GM18508 (cell line): ENCODE results near the gene ARSG.
"Not testable (repeated sequence)": the region's sequence is repeated elsewhere in the genome, so short reads cannot be mapped to it uniquely, and the experiment has no call there.

Source experiments
- ATAC-seq: cut with Tn5 transposase; IDR thresholded peaks from one replicate; pipeline ENCODE4 v1.9.1; 2021; ENCODE audit warnings: moderate number of reproducible peaks; ENCODE audit not compliant: insufficient read depth, unreplicated experiment

The ARSG gene

GRCh38 chr17:68387435-68388218, 96.3 kb downstream of the ARSG start:
- ATAC-seq, result no peak

DNA sequence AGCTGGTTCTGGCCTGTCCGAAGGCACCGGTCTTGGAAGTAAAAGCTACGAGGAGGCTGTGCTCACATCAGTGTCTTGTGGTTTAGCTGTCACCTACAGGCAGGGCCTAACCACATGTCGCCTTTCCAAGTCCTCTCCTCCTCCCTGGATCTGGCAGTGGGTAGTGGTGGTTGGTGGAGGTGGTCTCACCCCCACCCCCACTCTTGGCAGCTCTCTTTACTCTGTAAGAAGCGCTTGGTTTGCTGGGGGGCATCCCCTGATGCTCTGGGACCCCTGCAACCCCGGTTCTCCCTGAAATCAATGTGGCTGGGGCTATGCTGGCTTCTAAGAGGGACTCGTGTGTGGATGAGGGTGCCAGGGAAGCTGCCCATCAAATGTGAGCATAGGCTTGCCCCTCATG, 97.7 kb downstream of the ARSG start:
- ATAC-seq, result no peak

- ATAC-seq, result no peak
These were observed 99.7 kb downstream of the ARSG start for GRCh38 chr17:68390888-68391545.

- ATAC-seq, result no peak
These were observed 100.4 kb downstream of the ARSG start for GRCh38 chr17:68391561-68392268.

- ATAC-seq, result no peak
These were observed 103.5 kb downstream of the ARSG start for GRCh38 chr17:68394608-68395331.

- no peak for ATAC-seq
These were observed 105.2 kb downstream of the ARSG start for GRCh38 chr17:68396226-68397107.

DNA sequence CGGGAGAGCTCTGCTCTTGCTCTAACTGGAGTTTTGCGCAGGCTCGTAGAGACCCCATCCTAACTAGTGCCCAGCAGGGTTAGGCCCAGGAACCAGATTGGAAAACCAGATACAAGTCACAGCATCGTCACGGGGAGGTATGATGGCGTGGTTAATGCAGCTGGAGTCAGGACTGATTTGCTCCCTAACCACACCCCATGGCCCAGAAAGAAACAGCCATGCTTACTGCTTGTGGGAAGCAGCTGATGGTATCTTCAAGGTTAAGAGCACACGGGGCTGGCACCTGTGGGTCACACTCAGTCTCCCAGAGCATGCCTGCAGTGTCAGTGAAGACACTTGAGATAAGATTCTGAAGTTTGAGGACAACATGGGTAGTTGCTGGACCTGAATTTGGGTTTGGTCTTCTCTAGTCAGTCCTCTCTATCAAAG, 105.8 kb downstream of the ARSG start:
- ATAC-seq, result no peak

- ATAC-seq, result no peak
These were observed 107.7 kb downstream of the ARSG start for GRCh38 chr17:68398691-68399637.

GRCh38 chr17:68399638-68400403, 108.5 kb downstream of the ARSG start:
- ATAC-seq, result no peak

GRCh38 chr17:68400404-68400735, 109.1 kb downstream of the ARSG start:
- ATAC-seq, result no peak

GRCh38 chr17:68401288-68401687, 110.0 kb downstream of the ARSG start:
- ATAC-seq, result no peak

DNA sequence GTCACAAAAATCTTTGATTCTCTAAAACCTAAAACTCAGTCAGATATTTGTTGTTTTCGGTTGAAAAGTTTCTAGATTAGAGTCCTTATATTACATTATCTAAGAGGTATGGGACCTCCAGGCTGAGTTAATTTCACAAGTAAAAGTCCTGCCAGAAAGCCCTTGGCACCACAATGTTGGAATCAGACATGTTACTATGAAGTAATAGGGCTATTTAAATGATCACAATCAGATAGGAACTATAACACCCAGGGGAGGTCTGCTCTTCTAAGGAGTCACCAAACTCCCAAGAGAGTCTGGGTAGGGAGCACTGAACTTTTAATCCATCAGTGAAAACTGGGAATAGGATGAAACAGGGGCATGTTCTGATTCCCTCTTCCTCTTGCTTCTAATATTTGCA, 111.8 kb downstream of the ARSG start:
- ATAC-seq, result no peak

- ATAC-seq, result not testable (repeated sequence)
These were observed 112.5 kb downstream of the ARSG start for GRCh38 chr17:68403837-68404236.

- not testable (repeated sequence) for ATAC-seq
These were observed 116.4 kb downstream of the ARSG start for GRCh38 chr17:68407656-68408055.

DNA sequence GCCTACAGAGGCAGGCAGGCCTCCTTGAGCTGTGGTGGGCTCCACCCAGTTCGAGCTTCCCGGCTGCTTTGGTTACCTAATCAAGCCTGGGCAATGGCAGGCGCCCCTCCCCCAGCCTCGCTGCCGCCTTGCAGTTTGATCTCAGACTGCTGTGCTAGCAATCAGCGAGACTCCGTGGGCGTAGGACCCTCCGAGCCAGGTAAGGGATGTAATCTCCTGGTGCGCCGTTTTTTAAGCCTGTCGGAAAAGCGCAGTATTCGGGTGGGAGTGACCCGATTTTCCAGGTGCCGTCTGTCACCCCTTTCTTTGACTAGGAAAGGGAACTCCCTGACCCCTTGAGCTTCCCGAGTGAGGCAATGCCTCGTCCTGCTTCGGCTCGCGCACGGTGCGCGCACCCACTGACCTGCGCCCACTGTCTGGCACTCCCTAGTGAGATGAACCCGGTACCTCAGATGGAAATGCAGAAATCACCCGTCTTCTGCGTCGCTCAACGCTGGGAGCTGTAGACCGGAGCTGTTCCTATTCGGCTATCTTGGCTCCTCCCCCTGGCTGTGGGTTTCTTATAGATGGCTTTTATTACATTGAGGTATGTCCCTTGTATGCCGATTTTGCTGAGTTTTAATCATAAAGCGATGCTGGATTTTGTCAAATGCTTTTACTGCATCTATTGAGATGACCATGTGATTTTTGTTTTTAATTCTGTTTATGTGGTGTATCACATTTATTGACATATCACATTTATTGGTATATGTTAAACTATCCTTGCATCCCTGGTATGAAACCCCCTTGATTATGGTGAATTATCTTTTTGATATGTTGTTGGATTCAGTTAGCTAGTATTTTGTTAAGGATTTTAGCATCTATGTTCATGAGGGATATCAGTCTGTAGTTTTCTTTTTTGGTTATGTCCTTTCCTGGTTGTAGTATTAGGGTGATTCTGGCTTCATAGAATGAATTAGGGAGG, 122.6 kb downstream of the ARSG start:
- ATAC-seq, result not testable (repeated sequence)

DNA sequence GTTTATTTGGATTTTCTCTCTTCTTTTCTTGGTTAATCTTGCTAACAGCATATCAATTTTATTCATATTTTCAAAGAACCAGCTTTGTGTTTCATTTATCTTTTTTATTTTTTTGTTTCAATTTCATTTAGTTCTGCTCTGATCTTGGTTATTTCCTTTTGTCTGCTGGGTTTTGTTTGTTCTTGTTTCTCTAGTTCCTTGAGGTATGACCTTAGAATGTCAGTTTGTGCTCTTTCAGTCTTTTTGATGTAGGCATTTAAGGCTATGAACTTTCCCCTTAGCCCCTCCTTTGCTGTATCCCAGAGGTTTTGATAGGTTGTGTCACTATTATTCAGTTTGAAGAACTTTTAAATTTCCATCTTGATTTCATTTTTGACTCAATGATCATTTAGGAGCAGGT, 123.6 kb downstream of the ARSG start:
- not testable (repeated sequence) for ATAC-seq

- no peak for ATAC-seq
These were observed 126.0 kb downstream of the ARSG start for GRCh38 chr17:68417317-68417716.
